GM12878 (cell line): ENCODE results near the gene WFDC6. TPM values are rescaled to one million over a fixed set of nuclear protein-coding genes. Genes with fewer than 3 reads are reported as not detected.

Experiments used
- ATAC-seq: fragments of 200-7000 bp; cut with Tn5 transposase; 3 replicates; pipeline ENCODE4 v1.9.1; 2020; ENCODE audit warnings: mild to moderate bottlenecking, moderate library complexity
- BruUV-seq: library from RNA; stranded (reverse); fragments of 400-500 nt; replicated peaks from 2 replicates; lab custom pipeline; 2021; lab: Mats Ljungman, UMichigan
- CTCF ChIA-PET: fragments of 300-600 bp; sonication (Branson Sonifier 250); formaldehyde crosslinking; extraction: SDS; loops from one replicate; lab custom pipeline; 2021; ENCODE audit warnings: inconsistent platforms; lab: Yijun Ruan, JAX
- POLR2A ChIA-PET: fragments of 350-600 bp; formaldehyde crosslinking; extraction: SDS; loops from one replicate; lab custom pipeline; 2021; ENCODE audit warnings: inconsistent platforms; lab: Charles Lee
- RAD21 ChIA-PET: fragments of 300-600 bp; sonication (Branson Sonifier 250); formaldehyde crosslinking; loops from one replicate; lab custom pipeline; 2023; ENCODE audit warnings: antibody characterized with exemption; ENCODE audit not compliant: unreplicated experiment; lab: Charles Lee
- SMC1A ChIA-PET: fragments of 300-600 bp; sonication (Branson Sonifier 250); formaldehyde crosslinking; loops from one replicate; lab custom pipeline; 2023; ENCODE audit not compliant: unreplicated experiment, uncharacterized antibody; lab: Charles Lee
- DNase-seq: peaks from one replicate; pipeline ENCODE4 v3.0.0-alpha.2; 2011; ENCODE audit warnings: low read depth, low spot score
- FAIRE-seq: peaks from 3 replicates; lab custom pipeline; 2011; peaks lifted over from hg19 to GRCh38; lab: Jason Lieb, UNC
- H2AFZ ChIP-seq: 2 replicates; pipeline ENCODE4 v1.6.0; 2011; ENCODE audit warnings: low read depth, low read length, control low read depth; ENCODE audit not compliant: control insufficient read depth
- H3K27ac ChIP-seq: 2 replicates; pipeline ENCODE4 v1.5.1; 2011; ENCODE audit warnings: control low read depth; ENCODE audit not compliant: control insufficient read depth, insufficient read depth
- H3K27me3 ChIP-seq, 2 experiments: replicated peaks in 1 of 2; 2 replicates each; pipeline versions ENCODE4 v1.6.0 to v1.6.1; 2011; ENCODE audit warnings: low read length in 1 of 2; ENCODE audit not compliant: control insufficient read depth in 2 of 2, insufficient read depth in 2 of 2
- H3K36me3 ChIP-seq, 2 experiments: 2 replicates each; pipeline ENCODE4 v1.5.1; 2011; ENCODE audit warnings: low read length in 1 of 2; ENCODE audit not compliant: control insufficient read depth in 2 of 2, insufficient read depth in 2 of 2
- H3K4me1 ChIP-seq: 2 replicates; pipeline ENCODE4 v1.6.1; 2011; ENCODE audit warnings: mild to moderate bottlenecking, low read length, moderate library complexity, mixed read lengths; ENCODE audit not compliant: control insufficient read depth, insufficient read depth
- H3K4me2 ChIP-seq: 2 replicates; pipeline ENCODE4 v1.6.0; 2011; ENCODE audit warnings: control low read depth; ENCODE audit not compliant: control insufficient read depth, insufficient read depth
- H3K4me3 ChIP-seq: fragments of 200-600 bp; sonication (generic); 2 replicates; pipeline ENCODE4 v1.5.1; 2016
- H3K79me2 ChIP-seq: 2 replicates; pipeline ENCODE4 v1.6.0; 2011; ENCODE audit warnings: low read length; ENCODE audit not compliant: control insufficient read depth, insufficient read depth
- H3K9ac ChIP-seq: 2 replicates; pipeline ENCODE4 v1.8.0; 2011; ENCODE audit warnings: low read length, control low read depth, mixed read lengths; ENCODE audit not compliant: control insufficient read depth, insufficient read depth
- H3K9me3 ChIP-seq: replicated peaks from 3 replicates; pipeline ENCODE4 v1.5.1; 2011; ENCODE audit warnings: mild to moderate bottlenecking, low read length; ENCODE audit not compliant: control insufficient read depth, insufficient read depth
- H4K20me1 ChIP-seq: 2 replicates; pipeline ENCODE4 v1.6.0; 2011; ENCODE audit not compliant: control insufficient read depth, insufficient read depth
- CREB1 ChIP-seq: IDR thresholded peaks from 2 replicates; pipeline ENCODE4 v1.6.1; 2012; ENCODE audit warnings: low read depth, mild to moderate bottlenecking, inconsistent platforms
- NR2C2 ChIP-seq: IDR thresholded peaks from 2 replicates; pipeline ENCODE4 v1.6.1; 2011; ENCODE audit warnings: borderline replicate concordance, low read depth; ENCODE audit not compliant: control insufficient read depth, insufficient read length
- RAD21 ChIP-seq: IDR thresholded peaks from 2 replicates; pipeline ENCODE4 v1.6.1; 2011; ENCODE audit warnings: mild to moderate bottlenecking, low read depth, low read length, moderate library complexity; ENCODE audit not compliant: insufficient read depth
- RELA ChIP-seq: fragments of 450-650 bp; IDR thresholded peaks from 2 replicates; pipeline ENCODE4 v1.8.0; 2014; ENCODE audit warnings: borderline replicate concordance; ENCODE audit not compliant: partially characterized antibody
- SREBF1 ChIP-seq: IDR thresholded peaks from 2 replicates; pipeline ENCODE4 v1.6.1; 2012; ENCODE audit warnings: mild to moderate bottlenecking, low read length
- STAT1 ChIP-seq: fragments of 450-650 bp; conservative IDR thresholded peaks from 2 replicates; pipeline ENCODE4 v1.6.1; 2014; ENCODE audit warnings: antibody characterized with exemption, mild to moderate bottlenecking
- SUPT20H ChIP-seq: IDR thresholded peaks from 2 replicates; pipeline ENCODE4 v1.6.1; 2011; ENCODE audit warnings: low read depth, mild to moderate bottlenecking, low read length, moderate library complexity, borderline replicate concordance; ENCODE audit not compliant: control insufficient read depth
- WGBS: methylation state at CpG from one replicate; pipeline ENCODE4 v1.1.6; 2016; ENCODE audit warnings: low lambda C conversion rate; ENCODE audit not compliant: insufficient replicate concordance, insufficient coverage; ENCODE audit errors: missing lambda C conversion rate; 5-methylcytosine and 5-hydroxymethylcytosine counted together
- in situ Hi-C: fragments of 300-500 bp; cut with MboI; formaldehyde crosslinking; loops from 9 replicates; pipeline ENCODE4 v1.14.3; 2018; ENCODE audit warnings: mixed read lengths
- intact Hi-C: fragments of 100-400 bp; cut with micrococcal nuclease; formaldehyde crosslinking; loops from one replicate; pipeline ENCODE4 v1.14.2; 2022; ENCODE audit not compliant: unreplicated experiment
- polyA plus RNA-seq, 11 experiments: library from polyadenylated mRNA; depleted of rRNA in 4 of 11; unstranded in 6 of 11; stranded (reverse) in 5 of 11; fragments of >200 nt; fragmentation: Nextera tagmentation in 4 of 11; fragmentation: Illumina TruSeq in 1 of 11; extraction: Ambion mirVana in 4 of 11; extraction: Trizol in 1 of 11; gene quantifications; 1 replicate in 1 of 11; 2 replicates in 10 of 11; pipeline versions ENCODE4 v1.2.1 to v1.2.3, GENCODE V29; 2011 to 2016; ENCODE audit warnings: inconsistent platforms in 2 of 11, missing spikeins in 2 of 11, low read depth in 1 of 11
- total RNA-seq, 4 experiments: library from RNA; depleted of rRNA in 3 of 4; stranded (reverse); fragments of >200 nt in 3 of 4; fragmentation: Illumina TruSeq in 1 of 4; extraction: Trizol in 1 of 4; gene quantifications; 2 replicates each; pipeline versions ENCODE4 v1.2.1 to v1.2.3, GENCODE V29; 2013 to 2021

The WFDC6 gene
- total and polyA plus RNA-seq, 10 of the 15 experiments (the other 5 are each of a cell fraction or from before 2014, with no cell fraction given): not detected

GRCh38 chr20:45496166-45496565 lies 43.1 kb downstream of the WFDC6 start (continued):
- no peak for TF ChIP-seq RAD21
- TF ChIP-seq SREBF1: no peak
- no peak for TF ChIP-seq CREB1
- TF ChIP-seq, all 136 proteins: peak for 0

GRCh38 chr20:45495501-45495941 lies 43.8 kb downstream of the WFDC6 start:
- SMC1A ChIA-PET: interaction anchor here (0.6 kb wide), 1 partner anchor 177 kb away, joined by 3 read pairs; no protein-coding TSS in a partner anchor
- intact Hi-C loops: no loop called here
- no peak for FAIRE-seq
- POLR2A ChIA-PET: no interaction called here
- Histone ChIP-seq H3K9me3 (no peaks in the 10 kb centered on the region), H3K9ac (no peak overlapping the region), H3K36me3 (no peaks in the 10 kb centered on the region), H2AFZ (no peak overlapping the region)
- WGBS: 0% methylated on average over 1 of the region's 1 CpG
- TF ChIP-seq NR2C2 (no peak), RELA (no peak), STAT1 (no peak), SUPT20H (no peak)
- TF ChIP-seq, all 136 proteins: peak for 0
- no peaks in the 10 kb centered on the region for H4K20me1 ChIP-seq
- no peak overlapping the region for H3K27ac ChIP-seq
- no peak for DNase-seq
- ChIA-PET CTCF (no interaction called here), RAD21 (no interaction called here)
- no peaks in the 10 kb centered on the region for H3K79me2 ChIP-seq
- no peak overlapping the region for H3K4me2 ChIP-seq
- no TSS peak for BruUV-seq
- in situ Hi-C loops: no loop called here
- no peaks in the 10 kb centered on the region for H3K4me1 ChIP-seq
- no peak overlapping the region for H3K4me3 ChIP-seq
- peaks cover 0 to 4% of the 10 kb centered on the region in 2 experiments; a peak in 1 of 4 replicates for H3K27me3 ChIP-seq
- no peak for ATAC-seq
